GM19240 (cell line): ENCODE data around the gene MAPKAPK3.
"Not testable (repeated sequence)": the region's sequence is repeated elsewhere in the genome, so short reads cannot be mapped to it uniquely, and the experiment has no call there.

Experiments used
- DNase-seq: peaks from one replicate; pipeline ENCODE4 v3.0.0; 2011; ENCODE audit warnings: low spot score; ENCODE audit not compliant: insufficient read length

Gene MAPKAPK3

DNA sequence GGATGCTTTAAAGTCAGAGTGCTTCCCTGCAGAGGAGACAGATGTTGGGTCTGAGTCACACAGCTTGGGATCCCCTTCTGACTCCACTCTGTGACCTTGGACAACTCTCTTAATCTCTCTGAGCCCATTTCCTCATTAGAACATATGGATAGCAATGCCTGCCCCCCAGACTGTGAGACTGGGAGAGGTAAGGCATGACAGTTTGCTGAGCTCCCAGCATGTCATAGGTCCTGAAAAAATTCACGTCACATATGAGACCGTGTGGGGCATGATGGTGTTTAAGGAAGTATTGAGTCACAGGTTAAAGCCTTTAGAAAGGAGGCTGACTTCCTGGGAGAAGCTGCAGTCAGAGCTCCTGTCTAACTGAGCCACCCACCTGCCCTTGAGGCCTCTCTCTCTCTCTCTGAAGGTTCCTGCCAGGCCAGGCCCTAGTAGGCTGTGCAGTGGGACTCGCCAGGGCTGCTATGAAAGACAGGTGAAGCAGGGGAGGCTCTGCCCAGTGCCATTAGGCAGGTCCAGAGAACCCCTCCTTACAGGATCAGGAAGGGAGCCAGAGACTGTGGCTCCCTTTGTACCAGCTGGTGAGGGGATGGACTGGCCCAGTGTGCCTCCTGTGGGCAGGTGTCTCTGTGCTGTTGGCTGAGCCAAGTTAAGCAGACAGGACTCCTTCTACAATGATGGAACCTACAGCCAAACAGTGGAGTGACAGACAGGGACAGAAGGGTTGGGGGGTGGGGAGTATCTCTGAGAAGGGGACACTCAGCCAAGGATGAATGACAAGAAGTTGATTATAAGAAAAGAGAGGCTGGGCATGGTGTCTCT, 38.3 kb downstream of the MAPKAPK3 start:
- DNase-seq, result no peak

DNA sequence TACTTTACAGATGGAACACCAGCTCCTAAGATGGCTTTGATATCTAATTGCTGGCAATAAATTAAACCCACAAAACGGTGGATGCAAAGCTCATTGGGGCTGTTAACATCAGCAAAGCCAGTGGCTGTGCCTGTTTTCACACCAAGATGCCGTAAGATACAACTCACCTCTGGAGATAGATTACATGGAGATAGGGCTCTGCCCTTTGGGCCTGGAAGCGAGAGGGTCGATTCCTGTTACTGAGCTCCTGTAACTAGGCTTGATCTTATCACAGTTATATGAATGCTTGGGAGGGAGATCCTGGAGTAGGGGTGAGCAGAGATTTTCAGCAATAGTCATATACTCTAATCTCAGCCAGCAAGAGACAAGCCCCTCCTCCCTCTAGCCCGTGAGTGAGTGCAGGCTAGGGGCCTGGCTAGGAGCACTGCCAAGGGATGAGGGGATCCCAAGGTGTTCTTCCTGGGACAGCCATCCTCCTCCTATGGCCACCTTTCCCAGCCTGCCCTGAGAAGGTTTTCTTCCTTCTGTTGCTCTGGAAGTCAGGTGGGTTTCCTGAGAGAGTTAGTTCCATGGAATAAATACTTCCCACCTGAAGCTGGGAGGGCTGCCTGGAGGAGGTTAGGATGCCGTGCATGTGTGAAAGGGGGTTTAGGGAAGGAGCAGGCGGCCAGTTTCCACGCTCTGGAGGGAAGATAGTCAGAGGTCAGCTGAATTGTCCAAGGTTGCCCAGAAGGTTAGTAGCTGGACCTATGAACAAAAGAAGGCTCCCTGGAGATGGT, 39.7 kb downstream of the MAPKAPK3 start:
- no peak for DNase-seq

- no peak for DNase-seq
Observed at GRCh38 chr3:50657407-50657806, 40.5 kb downstream of the MAPKAPK3 start.

GRCh38 chr3:50657816-50658215, 40.9 kb downstream of the MAPKAPK3 start:
- DNase-seq, result no peak

DNA sequence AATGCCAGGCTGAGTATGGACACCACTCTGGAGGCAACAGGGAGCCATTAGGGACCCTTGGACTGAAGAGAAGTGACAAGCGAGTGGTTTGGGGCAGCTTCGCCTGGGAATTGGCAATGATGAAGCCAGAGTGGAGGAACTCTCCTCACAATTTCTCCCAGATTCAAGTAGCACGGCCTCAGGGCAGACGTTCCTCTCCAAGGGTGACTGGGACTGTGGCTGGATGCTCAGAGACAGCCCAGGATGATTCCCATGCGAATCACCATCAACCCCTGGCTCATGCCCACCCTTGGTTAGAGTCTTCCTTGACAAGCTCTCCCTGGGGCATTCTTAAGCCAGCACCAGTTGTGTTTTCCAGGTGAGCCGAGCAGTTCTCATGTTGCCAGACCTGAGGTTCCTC, 41.5 kb downstream of the MAPKAPK3 start:
- no peak for DNase-seq

GRCh38 chr3:50658831-50659230, 41.9 kb downstream of the MAPKAPK3 start:
- no peak for DNase-seq

GRCh38 chr3:50660386-50660785, 43.4 kb downstream of the MAPKAPK3 start:
- no peak for DNase-seq

DNA sequence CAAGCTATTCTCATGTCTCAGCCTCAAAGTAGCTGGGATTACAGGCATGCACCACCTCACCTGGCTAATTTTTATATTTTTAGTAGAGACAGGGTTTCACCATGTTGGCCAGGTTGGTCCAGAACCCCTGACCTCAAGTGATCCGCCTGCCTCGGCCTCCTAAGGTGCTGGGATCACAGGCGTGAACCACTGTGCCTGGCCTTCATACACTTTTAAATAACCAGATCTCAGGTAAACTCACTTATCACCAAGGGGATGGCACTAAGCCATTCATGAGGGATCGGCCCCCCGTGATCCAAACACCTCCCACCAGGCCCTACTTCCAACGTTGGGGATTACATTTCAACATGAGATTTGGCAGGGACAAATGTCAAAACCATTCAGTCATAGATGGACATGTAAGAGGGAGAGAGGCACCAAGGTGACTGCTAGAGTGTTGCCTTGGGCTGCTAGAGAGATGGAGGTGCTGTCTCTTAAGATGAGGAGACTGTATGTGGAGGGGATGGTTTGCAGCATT, 44.4 kb downstream of the MAPKAPK3 start:
- DNase-seq, result no peak

DNA sequence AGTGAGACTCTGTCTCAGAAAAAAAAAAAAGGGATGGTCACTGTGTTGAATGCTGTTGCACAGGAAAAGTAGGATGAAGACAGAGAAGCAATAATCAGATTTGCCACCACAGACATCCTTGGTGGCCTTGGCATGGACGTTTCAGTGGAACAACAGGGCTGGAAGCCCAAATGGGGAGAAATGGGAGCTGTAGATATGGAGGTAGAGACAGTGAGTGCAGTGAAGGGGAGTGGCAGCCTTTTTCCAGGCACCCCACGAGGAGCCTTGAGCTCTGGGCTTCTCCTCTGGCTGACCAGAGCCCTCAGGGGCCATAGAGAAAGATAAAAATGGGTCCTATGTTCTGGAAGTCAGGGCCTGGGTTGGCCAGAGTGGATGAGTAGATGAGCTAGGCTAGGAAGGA, 45.5 kb downstream of the MAPKAPK3 start:
- no peak for DNase-seq

- DNase-seq, result no peak
Observed at GRCh38 chr3:50665081-50665840, 48.3 kb downstream of the MAPKAPK3 start.

DNA sequence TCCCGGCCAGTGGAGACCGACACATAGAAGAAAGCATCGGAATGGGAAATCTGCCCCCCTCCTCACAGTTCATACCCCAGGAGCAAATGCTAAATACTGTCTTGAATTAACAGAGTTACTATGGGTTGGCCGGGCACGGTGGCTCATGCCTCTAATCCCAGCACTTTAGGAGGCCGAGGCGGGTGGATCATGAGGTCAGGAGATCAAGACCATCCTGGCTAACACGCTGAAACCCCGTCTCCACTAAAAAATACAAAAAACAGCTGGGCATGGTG, 48.8 kb downstream of the MAPKAPK3 start:
- DNase-seq, result not testable (repeated sequence)

DNA sequence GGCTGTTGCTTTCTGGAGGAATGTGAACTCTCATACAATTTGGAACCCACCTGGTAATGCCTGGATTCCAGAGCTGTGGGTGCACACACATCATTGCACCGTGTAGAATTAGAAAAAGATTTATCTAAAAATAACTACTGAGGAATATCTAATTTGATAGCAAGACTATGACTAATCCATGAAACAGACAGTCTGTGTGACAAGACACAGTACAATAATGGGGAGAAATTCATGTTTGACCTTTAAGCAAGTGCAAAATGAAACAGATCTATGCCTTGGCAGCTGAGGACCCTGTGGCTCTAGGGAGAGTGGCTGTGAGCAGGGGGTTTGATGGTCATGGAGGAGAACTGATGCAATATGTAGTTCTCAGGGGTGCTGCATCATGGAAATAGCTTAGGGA, 49.9 kb downstream of the MAPKAPK3 start:
- no peak for DNase-seq

GRCh38 chr3:50671331-50671730, 54.4 kb downstream of the MAPKAPK3 start:
- no peak for DNase-seq

DNA sequence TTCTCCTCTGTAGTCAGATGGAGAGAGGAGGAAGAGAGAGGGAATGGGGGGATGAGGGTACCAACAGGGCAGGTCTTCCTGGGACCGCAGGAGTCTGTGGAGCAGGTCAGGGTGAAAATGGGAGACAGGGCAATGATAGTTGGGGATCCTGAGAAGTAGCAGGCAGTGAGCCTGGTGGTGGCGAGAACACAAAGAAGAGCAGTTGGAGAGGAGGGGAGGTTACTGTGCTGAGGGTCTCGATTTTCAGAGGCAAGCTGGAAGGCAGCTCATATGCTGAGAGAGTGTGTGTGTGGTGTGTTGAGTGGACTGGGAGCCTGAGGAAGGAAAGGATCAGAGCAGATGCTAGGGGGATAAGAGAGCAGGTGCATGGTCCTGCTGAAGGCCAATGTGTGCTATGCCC, 55.7 kb downstream of the MAPKAPK3 start:
- no peak for DNase-seq

DNA sequence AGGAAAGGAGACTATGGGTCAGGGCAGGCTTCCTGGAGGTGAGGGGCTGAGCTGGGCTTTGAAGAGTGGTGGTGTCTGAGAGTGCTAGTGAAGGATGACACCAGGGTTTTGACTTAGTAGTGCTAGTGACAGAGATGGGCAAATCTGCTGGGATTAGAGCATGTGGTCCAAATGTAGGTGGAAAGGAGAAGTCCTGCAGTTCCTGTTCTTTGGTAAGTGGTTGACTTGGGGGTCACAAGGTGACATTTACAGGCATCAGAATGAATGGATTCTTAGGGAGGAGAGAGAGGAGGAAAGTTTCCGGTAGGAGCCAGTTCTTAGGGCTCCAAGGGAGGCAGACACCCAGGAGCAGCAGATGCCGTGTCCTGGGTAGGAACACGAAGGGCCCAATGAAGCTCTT, 57.0 kb downstream of the MAPKAPK3 start:
- DNase-seq, result no peak

GRCh38 chr3:50674349-50675178, 57.6 kb downstream of the MAPKAPK3 start, which contains the start of gene DOCK3:
Gene DOCK3 (plus strand): TSS chr3:50674927. CDS start chr3:50675264, 337 bp downstream.
- DNase-seq, result peak; percentile 35

GRCh38 chr3:50675179-50676030, 58.5 kb downstream of the MAPKAPK3 start:
- no peak for DNase-seq

- no peak for DNase-seq
Observed at GRCh38 chr3:50676031-50676705, 59.2 kb downstream of the MAPKAPK3 start.

GRCh38 chr3:50687127-50687751, 70.3 kb downstream of the MAPKAPK3 start:
- no peak for DNase-seq
